Activated CD4-positive, CD25-positive, alpha-beta regulatory T cell (primary cell): ENCODE measurements around the gene CHCHD5.
"Not testable (repeated sequence)": the region's sequence is repeated elsewhere in the genome, so short reads cannot be mapped to it uniquely, and the experiment has no call there.

ENCODE experiments used
- DNase-seq, 4 experiments: peaks; one replicate each; lab custom pipeline; 2025; lab: John Stamatoyannopoulos, UW

Gene CHCHD5

GRCh38 chr2:112588611-112589045 lies 4.2 kb downstream of the CHCHD5 start:
- no peak for DNase-seq

- no peak for DNase-seq
Observed at GRCh38 chr2:112591413-112591812, 7.0 kb downstream of the CHCHD5 start.

- no peak for DNase-seq
Observed at GRCh38 chr2:112593736-112594135, 9.3 kb downstream of the CHCHD5 start.

GRCh38 chr2:112597537-112598322 lies 13.3 kb downstream of the CHCHD5 start:
- DNase-seq = no peak

- no peak for DNase-seq
Observed at GRCh38 chr2:112600634-112601033, 16.2 kb downstream of the CHCHD5 start.

GRCh38 chr2:112601754-112602153 lies 17.3 kb downstream of the CHCHD5 start:
- no peak for DNase-seq

GRCh38 chr2:112602917-112603316 lies 18.5 kb downstream of the CHCHD5 start:
- DNase-seq = no peak

GRCh38 chr2:112603731-112604130 lies 19.3 kb downstream of the CHCHD5 start:
- DNase-seq = no peak

- no peak for DNase-seq
Observed at GRCh38 chr2:112604952-112605351, 20.5 kb downstream of the CHCHD5 start.

GRCh38 chr2:112605926-112606325 lies 21.5 kb downstream of the CHCHD5 start:
- DNase-seq = no peak

- no peak for DNase-seq
Observed at GRCh38 chr2:112606547-112606946, 22.1 kb downstream of the CHCHD5 start.

GRCh38 chr2:112607680-112608438 lies 23.4 kb downstream of the CHCHD5 start:
- DNase-seq = no peak

- not testable (repeated sequence) for DNase-seq
Observed at GRCh38 chr2:112609320-112609719, 24.9 kb downstream of the CHCHD5 start.

GRCh38 chr2:112612283-112612682 lies 27.9 kb downstream of the CHCHD5 start:
- DNase-seq = not testable (repeated sequence)

- DNase-seq = no peak
Observed at GRCh38 chr2:112614201-112614840, 29.9 kb downstream of the CHCHD5 start.

- no peak for DNase-seq
Observed at GRCh38 chr2:112615051-112615450, 30.6 kb downstream of the CHCHD5 start.

- DNase-seq = not testable (repeated sequence)
Observed at GRCh38 chr2:112615798-112616197, 31.4 kb downstream of the CHCHD5 start.

GRCh38 chr2:112618383-112618782 lies 34.0 kb downstream of the CHCHD5 start:
- DNase-seq = no peak

GRCh38 chr2:112621790-112622527 lies 37.5 kb downstream of the CHCHD5 start:
- DNase-seq = no peak

GRCh38 chr2:112622528-112622849 lies 38.1 kb downstream of the CHCHD5 start:
- DNase-seq = no peak

GRCh38 chr2:112623913-112624777 lies 39.7 kb downstream of the CHCHD5 start:
- DNase-seq = peak; percentile 15 to 56 (median 46)
